OCI-M2 (cell line): ENCODE measurements around the gene S100A13.

Experiments
- DNase-seq: peaks from one replicate; lab custom pipeline; 2025; ENCODE audit not compliant: unreplicated experiment; lab: John Stamatoyannopoulos, UW

S100A13 gene

DNA sequence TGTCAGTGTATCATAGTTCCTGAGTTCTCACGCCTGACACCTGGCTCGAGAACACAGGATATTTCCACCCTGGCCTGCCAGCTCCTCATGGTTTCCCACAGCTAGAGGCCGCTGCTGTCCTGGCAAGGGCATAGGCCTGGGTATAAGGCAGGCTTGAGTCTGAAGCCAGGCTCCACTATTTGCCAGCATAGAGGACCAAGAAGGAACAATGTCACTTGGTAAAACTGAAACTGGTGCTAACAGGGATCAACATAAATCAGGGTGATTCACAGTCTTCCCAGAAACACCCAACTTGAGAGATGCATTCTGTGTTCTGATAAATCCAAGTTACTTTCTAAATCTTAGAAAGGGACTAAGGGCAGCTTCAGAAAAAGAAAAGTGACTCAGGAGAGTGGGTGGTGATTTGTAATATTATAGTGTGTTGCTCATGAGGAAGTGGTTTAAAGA is 54.7 kb downstream of the S100A13 start:
- DNase-seq, result no peak

DNA sequence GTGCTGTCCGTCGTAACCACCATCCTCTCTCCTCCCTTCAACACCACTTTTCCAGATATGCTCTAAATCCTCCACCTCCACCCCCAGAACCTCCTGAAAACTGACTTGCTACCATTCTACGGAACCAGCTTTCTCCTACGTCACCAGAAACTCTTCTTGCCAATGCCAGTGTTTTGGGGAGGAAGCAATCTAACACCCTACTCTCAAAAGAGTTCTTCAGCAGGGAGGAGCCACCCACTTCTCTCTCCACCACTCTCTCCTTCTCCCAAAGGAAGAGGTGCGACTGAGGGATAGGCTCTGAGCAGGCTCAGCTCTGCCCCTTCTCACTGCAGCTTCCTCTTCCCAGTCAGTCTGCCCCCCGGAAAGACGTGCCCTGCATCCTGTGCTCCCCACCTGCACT is 55.6 kb downstream of the S100A13 start:
- DNase-seq, result no peak

DNA sequence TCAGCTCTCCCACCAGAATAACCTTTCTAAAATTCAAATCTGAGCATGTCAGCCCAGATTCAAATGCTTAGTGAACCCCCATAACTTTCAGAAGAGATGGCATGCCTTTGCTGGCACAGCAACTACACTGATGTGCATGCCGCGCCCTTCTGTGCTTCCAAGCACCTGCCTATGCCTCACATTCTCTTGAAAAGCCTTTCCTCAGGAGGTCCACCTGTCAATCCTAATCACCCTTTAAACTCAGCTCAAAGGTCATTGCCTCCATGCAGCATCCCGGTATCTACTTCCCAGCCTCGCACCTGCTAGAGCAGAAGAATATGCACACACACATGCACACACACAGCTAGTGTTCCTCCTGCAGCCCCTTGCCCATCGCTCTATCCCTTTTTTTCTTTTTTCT is 56.4 kb downstream of the S100A13 start:
- no peak for DNase-seq

DNA sequence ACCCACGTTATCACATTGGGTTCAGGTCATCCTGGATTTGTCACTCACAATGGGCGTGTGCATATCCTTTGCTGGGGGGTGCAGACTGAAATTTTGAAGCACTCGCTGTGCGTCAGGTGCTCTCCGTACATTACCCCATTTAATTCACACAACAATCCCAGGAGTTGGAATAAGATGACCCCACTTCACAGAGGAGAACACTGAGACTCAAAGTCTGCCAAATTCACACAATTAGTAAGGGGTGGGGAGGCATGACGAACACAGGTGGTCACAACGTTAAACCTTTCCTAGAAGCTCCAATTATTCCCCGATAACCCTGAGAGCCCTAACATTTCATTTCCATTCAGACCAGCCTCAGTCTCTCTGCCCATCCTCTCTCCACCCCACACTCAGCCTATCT is 57.8 kb downstream of the S100A13 start:
- DNase-seq, result no peak
